GM18507 (cell line): ENCODE measurements around the gene DNAJB5.
"Not testable (repeated sequence)": the region's sequence is repeated elsewhere in the genome, so short reads cannot be mapped to it uniquely, and the experiment has no call there.

Experiments
- DNase-seq: peaks from one replicate; pipeline ENCODE4 v3.0.0; 2011; ENCODE audit warnings: low read depth; ENCODE audit not compliant: insufficient read length; ENCODE audit errors: extremely low spot score
- FAIRE-seq: peaks from 2 replicates; lab custom pipeline; 2011; peaks lifted over from hg19 to GRCh38; lab: Jason Lieb, UNC

DNAJB5 gene

GRCh38 chr9:34989003-34989945, at the start of gene DNAJB5:
Gene DNAJB5, plus strand, starts transcription at chr9:34989745. Its CDS starts 886 bp downstream, at chr9:34990631.
- FAIRE-seq = peak; percentile 98

GRCh38 chr9:34939989-34940388, 49.6 kb upstream of the DNAJB5 start:
- DNase-seq, FAIRE-seq: not testable (repeated sequence)

More at GRCh38 chr9:34989003-34989945, at the start of gene DNAJB5:
- DNase-seq = peak; percentile 88

GRCh38 chr9:34948451-34948850, 41.1 kb upstream of the DNAJB5 start:
- DNase-seq (no peak), FAIRE-seq (no peak)

GRCh38 chr9:34954225-34954624, 35.3 kb upstream of the DNAJB5 start:
- FAIRE-seq (no peak), DNase-seq (no peak)

GRCh38 chr9:34956066-34956465, 33.5 kb upstream of the DNAJB5 start:
- not testable (repeated sequence) for FAIRE-seq, DNase-seq

GRCh38 chr9:34956648-34957047, 32.9 kb upstream of the DNAJB5 start:
- DNase-seq (no peak), FAIRE-seq (peak; percentile 52)

- DNase-seq (no peak), FAIRE-seq (no peak)
Measured at GRCh38 chr9:34957492-34958410, 31.8 kb upstream of the DNAJB5 start, which contains the start of gene PHF24. Gene PHF24, plus strand, starts transcription at chr9:34958285. Its CDS starts 13,014 bp downstream, at chr9:34971299.

GRCh38 chr9:34958411-34958982, 31.0 kb upstream of the DNAJB5 start:
- FAIRE-seq (no peak), DNase-seq (no peak)

GRCh38 chr9:34959461-34959860, 30.1 kb upstream of the DNAJB5 start:
- no peak for FAIRE-seq
- no peak for DNase-seq

GRCh38 chr9:34961574-34962490, 27.7 kb upstream of the DNAJB5 start:
- DNase-seq (no peak), FAIRE-seq (no peak)

- DNase-seq (no peak), FAIRE-seq (no peak)
Measured at GRCh38 chr9:34962546-34962945, 27.0 kb upstream of the DNAJB5 start.

GRCh38 chr9:34963552-34963951, 26.0 kb upstream of the DNAJB5 start:
- DNase-seq (no peak), FAIRE-seq (no peak)

GRCh38 chr9:34964458-34964857, 25.1 kb upstream of the DNAJB5 start:
- FAIRE-seq = no peak
- no peak for DNase-seq

GRCh38 chr9:34971146-34971811, 18.3 kb upstream of the DNAJB5 start:
- DNase-seq (no peak), FAIRE-seq (no peak)

- DNase-seq (no peak), FAIRE-seq (no peak)
Measured at GRCh38 chr9:34974664-34975063, 14.9 kb upstream of the DNAJB5 start.

- FAIRE-seq (no peak), DNase-seq (no peak)
Measured at GRCh38 chr9:34976441-34976840, 13.1 kb upstream of the DNAJB5 start.

GRCh38 chr9:34976992-34977391, 12.6 kb upstream of the DNAJB5 start:
- DNase-seq = no peak
- no peak for FAIRE-seq

- FAIRE-seq = no peak
- no peak for DNase-seq
Measured at GRCh38 chr9:34980181-34980761, 9.3 kb upstream of the DNAJB5 start.
